ENCODE results near the gene CDC42BPA.

DNA sequence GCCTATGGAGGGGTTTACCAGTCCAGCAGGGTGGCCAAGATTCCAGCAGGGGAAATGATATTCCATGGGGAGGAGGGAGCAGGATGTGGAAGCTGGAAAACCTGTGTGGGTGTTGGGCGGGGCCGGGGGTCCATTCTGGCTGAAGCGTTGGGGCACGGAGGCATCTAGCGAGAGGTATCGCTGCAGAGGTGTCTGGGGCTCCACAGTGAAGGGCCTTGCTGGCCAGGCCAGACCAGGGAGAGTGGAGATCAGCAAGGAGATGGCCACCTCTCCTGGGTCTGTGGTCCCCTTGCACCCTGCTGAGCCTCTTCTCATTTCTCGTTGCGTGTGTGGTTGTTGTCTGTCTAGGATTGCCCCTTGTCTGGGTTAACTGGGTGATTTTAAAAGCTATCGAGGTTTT lies 372.0 kb downstream of the CDC42BPA start:
- no peak for TF ChIP-seq GATA2 (IDR thresholded peaks at IDR 0.05; ENCODE audit: low read depth, low read length)
- no peak for TF ChIP-seq GATA3 (IDR thresholded peaks at IDR 0.05; ENCODE audit: low read depth, low read length)

All from SH-SY5Y (cell line).